ENCODE measurements around the gene FAM53C. TPM values are rescaled to one million over a fixed set of nuclear protein-coding genes. Genes with fewer than 3 reads are reported as not detected.

The FAM53C gene
- total and polyA plus RNA-seq, 2 donors (not counting 3 experiments of a cell fraction or from before 2014, with no cell fraction given), result 37.4 to 37.9 TPM

- POLR2A ChIA-PET, result interaction anchor here (2.5 to 4.3 kb wide), 2 partner anchors 14 to 31 kb away, joined by 8 to 58 read pairs; partner anchors contain the start of gene KDM3B
- TF ChIP-seq MYC (IDR thresholded peaks at IDR 0.05; ENCODE audit: low read depth, low read length), result no peak
- TF ChIP-seq, protein P1, sequence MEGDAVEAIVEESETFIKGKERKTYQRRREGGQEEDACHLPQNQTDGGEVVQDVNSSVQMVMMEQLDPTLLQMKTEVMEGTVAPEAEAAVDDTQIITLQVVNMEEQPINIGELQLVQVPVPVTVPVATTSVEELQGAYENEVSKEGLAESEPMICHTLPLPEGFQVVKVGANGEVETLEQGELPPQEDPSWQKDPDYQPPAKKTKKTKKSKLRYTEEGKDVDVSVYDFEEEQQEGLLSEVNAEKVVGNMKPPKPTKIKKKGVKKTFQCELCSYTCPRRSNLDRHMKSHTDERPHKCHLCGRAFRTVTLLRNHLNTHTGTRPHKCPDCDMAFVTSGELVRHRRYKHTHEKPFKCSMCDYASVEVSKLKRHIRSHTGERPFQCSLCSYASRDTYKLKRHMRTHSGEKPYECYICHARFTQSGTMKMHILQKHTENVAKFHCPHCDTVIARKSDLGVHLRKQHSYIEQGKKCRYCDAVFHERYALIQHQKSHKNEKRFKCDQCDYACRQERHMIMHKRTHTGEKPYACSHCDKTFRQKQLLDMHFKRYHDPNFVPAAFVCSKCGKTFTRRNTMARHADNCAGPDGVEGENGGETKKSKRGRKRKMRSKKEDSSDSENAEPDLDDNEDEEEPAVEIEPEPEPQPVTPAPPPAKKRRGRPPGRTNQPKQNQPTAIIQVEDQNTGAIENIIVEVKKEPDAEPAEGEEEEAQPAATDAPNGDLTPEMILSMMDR (IDR thresholded peaks at IDR 0.05; ENCODE audit: extremely low read depth in 1 of 2, insufficient read depth in 1 of 2, low read depth in 1 of 2, low read length in 2 of 2), result no peak
- TF ChIP-seq FOS (IDR thresholded peaks at IDR 0.05; ENCODE audit: borderline replicate concordance, insufficient read depth, low read length), result no peak
These were observed 1.4 kb downstream of the FAM53C start for GRCh38 chr5:138339464-138339863.

DNA sequence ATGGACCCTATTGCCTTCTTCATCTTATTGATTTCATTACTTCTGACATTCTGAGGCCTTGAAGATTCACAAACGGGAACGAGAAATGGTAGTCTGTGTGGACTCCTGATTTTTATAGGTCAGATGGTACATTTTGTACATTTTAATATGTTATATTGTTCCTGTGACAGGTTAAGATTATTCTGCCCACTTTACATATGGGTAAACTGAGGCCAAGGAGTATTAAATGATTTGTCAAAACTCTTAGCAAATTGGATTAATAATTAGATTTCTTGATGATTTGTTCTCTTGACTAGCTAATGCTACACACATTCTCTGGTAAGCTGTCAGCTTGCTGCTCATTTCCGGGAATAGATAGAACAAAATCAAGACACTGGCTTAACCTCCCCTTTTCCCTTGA is 1.9 kb downstream of the FAM53C start:
- TF ChIP-seq MYC (IDR thresholded peaks at IDR 0.05; ENCODE audit: low read depth, low read length) (no peak), GATA2 (IDR thresholded peaks at IDR 0.05; ENCODE audit: insufficient read depth, insufficient read length, low read depth, low read length) (no peak), EZH2 (IDR thresholded peaks at IDR 0.05; ENCODE audit: borderline replicate concordance, low read depth, low read length, severe bottlenecking) (no peak), POLR2AphosphoS5 (IDR thresholded peaks at IDR 0.05; ENCODE audit: insufficient read depth, low read depth, low read length) (no peak), FOS (IDR thresholded peaks at IDR 0.05; ENCODE audit: borderline replicate concordance, insufficient read depth, low read length) (no peak), POLR2A (IDR thresholded peaks at IDR 0.05; ENCODE audit: low read depth, low read length) (no peak), JUN (IDR thresholded peaks at IDR 0.05; ENCODE audit: borderline replicate concordance, insufficient read depth, insufficient read length, low read depth) (no peak), MAX (IDR thresholded peaks at IDR 0.05; ENCODE audit: insufficient read depth, insufficient read length) (no peak)
- TF ChIP-seq, protein P1 (IDR thresholded peaks at IDR 0.05; ENCODE audit: extremely low read depth in 1 of 2, insufficient read depth in 1 of 2, low read depth in 1 of 2, low read length in 2 of 2), result no peak
- Histone ChIP-seq H4K20me1 (replicated peaks; ENCODE audit: control insufficient read depth, extremely low read depth, insufficient read depth, low read length) (no peaks in the 10 kb centered on the region), H3K27me3 (ENCODE audit: control insufficient read depth in 2 of 2, insufficient read depth in 2 of 2, low read length in 2 of 2) (no peaks in the 10 kb centered on the region), H3K36me3 (ENCODE audit: control insufficient read depth in 2 of 2, extremely low read depth in 1 of 2, insufficient read depth in 2 of 2, low read length in 2 of 2) (peaks cover 8 to 12% of the 10 kb centered on the region in 2 experiments), H3K27ac (ENCODE audit: insufficient read depth, low read depth, low read length) (no peak overlapping the region), H3K4me3 (replicated peaks in 1 of 3; ENCODE audit: insufficient read depth in 1 of 3, low read depth in 1 of 3, low read length in 3 of 3) (peak overlapping the region in 1 of 3 experiments; percentile 62), H3K9me1 (replicated peaks; ENCODE audit: control insufficient read depth, extremely low read depth, insufficient read depth, low read length) (no peaks in the 10 kb centered on the region), H3K79me2 (ENCODE audit: control insufficient read depth, insufficient read depth, low read length) (peaks cover 34% of the 10 kb centered on the region), H2AFZ (ENCODE audit: low read depth, low read length) (no peak overlapping the region), H3K4me2 (ENCODE audit: insufficient read depth, low read length) (peak overlapping the region; percentile 59), H3K9me3 (replicated peaks; ENCODE audit: control insufficient read depth, insufficient read depth, low read length) (no peaks in the 10 kb centered on the region), H3K9ac (replicated peaks; ENCODE audit: extremely low read depth, insufficient read depth, low read length) (no peak overlapping the region), H3K4me1 (ENCODE audit: control insufficient read depth, extremely low read depth, insufficient read depth, low read length) (peaks cover 13% of the 10 kb centered on the region)
- dilution Hi-C loops (cut with MboI; ENCODE audit: extremely low pct_ligation_motif_present, low sequenced_read_pairs) (no loop called here), intact Hi-C loops (cut with micrococcal nuclease) (no loop called here)
- DNase-seq (ENCODE audit: low read depth, low spot score) (no peak), FAIRE-seq (no peak)
- ChIA-PET POLR2A (interaction anchor here (4.3 kb wide), 1 partner anchor 13 kb away, joined by 58 read pairs; the partner anchor contains the start of gene KDM3B), CTCF (interaction anchor here (1.9 to 4.1 kb wide), 3 partner anchors 12 to 116 kb away, joined by 6 to 64 read pairs (median 18); partner anchors contain the start of gene KDM3B)
- no TSS peak for BruUV-seq (replicated peaks)

More at GRCh38 chr5:138339464-138339863, 1.4 kb downstream of the FAM53C start:
- no peaks in the 10 kb centered on the region for H3K9me3 ChIP-seq (replicated peaks; ENCODE audit: control insufficient read depth, insufficient read depth, low read length)
- peak overlapping the region; percentile 59 for H3K4me2 ChIP-seq (ENCODE audit: insufficient read depth, low read length)
- H3K9ac ChIP-seq (replicated peaks; ENCODE audit: extremely low read depth, insufficient read depth, low read length), result peak overlapping the region; percentile 81
- dilution Hi-C loops (cut with MboI; ENCODE audit: extremely low pct_ligation_motif_present, low sequenced_read_pairs), result no loop called here
- H3K79me2 ChIP-seq (ENCODE audit: control insufficient read depth, insufficient read depth, low read length), result peaks cover 34% of the 10 kb centered on the region
- DNase-seq (ENCODE audit: low read depth, low spot score) (no peak), FAIRE-seq (no peak)
- H3K36me3 ChIP-seq (ENCODE audit: control insufficient read depth in 2 of 2, extremely low read depth in 1 of 2, insufficient read depth in 2 of 2, low read length in 2 of 2), result peaks cover 5 to 9% of the 10 kb centered on the region in 2 experiments
- CTCF ChIA-PET, result interaction anchor here (1.9 to 4.1 kb wide), 2 partner anchors 13 to 116 kb away, joined by 6 to 64 read pairs; partner anchors contain the start of gene KDM3B
- peaks cover 13% of the 10 kb centered on the region for H3K4me1 ChIP-seq (ENCODE audit: control insufficient read depth, extremely low read depth, insufficient read depth, low read length)
- H3K4me3 ChIP-seq (replicated peaks in 1 of 3; ENCODE audit: insufficient read depth in 1 of 3, low read depth in 1 of 3, low read length in 3 of 3), result peak overlapping the region in 2 of 3 experiments; percentile 62 to 84
- H3K9me1 ChIP-seq (replicated peaks; ENCODE audit: control insufficient read depth, extremely low read depth, insufficient read depth, low read length), result no peaks in the 10 kb centered on the region
- no peak overlapping the region for H2AFZ ChIP-seq (ENCODE audit: low read depth, low read length)
- BruUV-seq (replicated peaks), result no TSS peak
- no peaks in the 10 kb centered on the region for H3K27me3 ChIP-seq (ENCODE audit: control insufficient read depth in 2 of 2, insufficient read depth in 2 of 2, low read length in 2 of 2)
- no peaks in the 10 kb centered on the region for H4K20me1 ChIP-seq (replicated peaks; ENCODE audit: control insufficient read depth, extremely low read depth, insufficient read depth, low read length)
- peak overlapping the region; percentile 0 for H3K27ac ChIP-seq (ENCODE audit: insufficient read depth, low read depth, low read length)
- intact Hi-C loops (cut with micrococcal nuclease), result loop anchor here (5.0 kb wide), 1 partner anchor 117 kb away; no protein-coding TSS in a partner anchor
